ENCODE measurements around the gene RPL3.

GRCh38 chr22:39313258-39314001 is 6.0 kb downstream of the RPL3 start:
- TF ChIP-seq SP1 (IDR thresholded peaks at IDR 0.05) (no peak), FOXM1 (IDR thresholded peaks at IDR 0.05; ENCODE audit: borderline replicate concordance) (no peak), BHLHE40 (IDR thresholded peaks at IDR 0.05; ENCODE audit: borderline replicate concordance) (no peak), SUZ12 (IDR thresholded peaks at IDR 0.05) (no peak), FOXA1 (IDR thresholded peaks at IDR 0.05) (no peak), CTBP1 (IDR thresholded peaks at IDR 0.05; ENCODE audit: borderline replicate concordance) (no peak), ELF4 (IDR thresholded peaks at IDR 0.05) (no peak), PKNOX1 (IDR thresholded peaks at IDR 0.05) (no peak), FOXK2 (IDR thresholded peaks at IDR 0.05) (no peak), HDGF (IDR thresholded peaks at IDR 0.05; ENCODE audit: borderline replicate concordance) (no peak)

All from HEK293T (cell line).